DMS79 treated with DMSO at 0.1 percent for 48 hours (cell line): ENCODE results near the gene GLCCI1.
"Not testable (repeated sequence)": the region's sequence is repeated elsewhere in the genome, so short reads cannot be mapped to it uniquely, and the experiment has no call there.

Experiments used
- DNase-seq: peaks from one replicate; lab custom pipeline; 2025; lab: John Stamatoyannopoulos, UW

Gene GLCCI1

GRCh38 chr7:8094164-8095140 lies 125.9 kb downstream of the GLCCI1 start:
- DNase-seq = no peak

- DNase-seq = not testable (repeated sequence)
Measured at GRCh38 chr7:8101292-8101691, 132.7 kb downstream of the GLCCI1 start.

- no peak for DNase-seq
Measured at GRCh38 chr7:8103282-8103681, 134.7 kb downstream of the GLCCI1 start.

DNA sequence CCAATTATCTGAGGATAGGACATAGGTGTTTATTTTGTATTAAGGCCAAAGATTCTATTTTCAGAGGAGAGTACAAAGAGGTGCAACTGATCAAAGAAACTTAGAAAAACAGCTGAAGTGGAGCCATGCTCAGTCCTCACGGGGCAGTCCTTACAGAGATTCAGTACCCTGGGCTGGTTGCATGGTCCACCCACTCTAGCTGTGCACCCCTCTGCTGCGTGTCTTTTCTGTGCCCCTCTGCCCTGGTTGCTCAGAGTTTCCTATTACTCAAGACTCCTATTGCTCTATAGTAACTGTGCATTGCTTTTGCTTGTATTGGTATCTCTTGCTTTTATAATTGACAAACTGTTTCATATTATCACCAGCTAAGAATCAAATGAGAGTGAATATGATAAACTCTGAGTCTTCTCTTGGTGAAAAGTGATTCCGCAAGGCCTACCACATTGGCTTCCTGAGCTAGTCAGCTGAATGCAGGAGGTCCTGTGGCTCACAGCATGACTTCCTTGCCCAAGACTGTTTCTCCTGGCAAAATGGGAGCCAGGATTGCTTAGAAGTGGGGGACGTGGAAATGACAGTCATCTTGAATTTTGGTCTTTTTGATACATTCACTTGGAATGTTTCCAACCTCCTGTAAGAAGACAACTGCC lies 137.0 kb downstream of the GLCCI1 start:
- no peak for DNase-seq

DNA sequence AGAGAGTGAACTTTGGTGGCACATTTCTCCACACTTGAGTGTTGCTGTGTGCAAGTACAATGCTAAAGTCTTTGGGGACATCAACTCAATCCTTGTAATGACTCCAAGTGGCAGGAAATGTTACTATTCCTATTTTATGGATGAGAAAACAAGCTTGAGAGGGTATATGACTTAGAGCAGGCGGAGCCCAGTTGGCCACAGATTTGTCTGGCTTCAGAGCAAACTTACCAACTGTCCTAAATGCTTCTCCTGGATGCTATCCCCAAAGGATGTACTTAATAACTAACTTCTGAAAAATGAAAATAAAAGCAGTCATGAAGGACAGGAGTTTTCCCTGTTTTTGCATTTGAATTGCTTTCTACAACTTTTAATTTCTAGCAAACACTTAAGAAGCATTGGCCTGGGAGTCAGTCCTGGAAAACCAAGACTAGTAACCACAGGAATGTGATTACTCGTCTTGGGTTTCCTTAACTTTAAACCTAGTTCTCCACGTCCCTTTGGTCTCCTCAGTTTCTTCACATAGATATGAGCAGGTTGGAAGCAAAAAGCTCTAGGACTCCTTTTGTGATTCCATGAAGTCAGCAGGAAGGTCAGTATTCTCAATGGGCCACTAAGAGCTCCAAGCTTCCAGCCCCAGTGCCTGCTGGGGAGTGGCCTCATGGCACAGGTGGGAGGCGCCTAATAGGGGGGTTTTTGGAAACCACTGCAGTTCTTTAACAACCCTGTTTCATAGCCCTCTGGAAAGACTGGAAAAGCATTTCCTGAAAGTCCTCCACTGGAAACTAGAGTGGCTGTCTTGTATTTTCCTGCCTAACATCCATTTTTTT lies 140.8 kb downstream of the GLCCI1 start:
- no peak for DNase-seq

- DNase-seq = no peak
Measured at GRCh38 chr7:8111282-8111960, 142.8 kb downstream of the GLCCI1 start.

- no peak for DNase-seq
Measured at GRCh38 chr7:8112685-8113084, 144.1 kb downstream of the GLCCI1 start.

DNA sequence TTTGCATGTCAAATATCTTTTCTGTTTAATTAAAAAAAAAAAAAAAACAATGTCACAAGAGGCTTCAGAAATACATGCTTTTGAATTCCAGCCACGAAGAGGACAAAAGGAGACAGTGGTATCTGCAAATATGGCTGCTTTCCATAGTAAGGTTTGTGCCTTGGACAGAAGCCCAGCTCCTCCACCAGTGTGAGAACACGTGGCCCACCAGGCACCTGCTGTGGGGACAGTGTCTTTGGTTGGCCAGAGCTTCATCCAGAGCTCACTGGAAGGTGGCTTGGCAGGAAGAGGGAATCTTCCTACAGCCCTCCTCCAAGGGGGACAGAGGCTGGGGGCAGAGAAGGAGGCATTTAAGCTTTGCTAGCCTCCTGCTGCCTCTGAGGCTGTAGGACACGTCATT lies 144.6 kb downstream of the GLCCI1 start:
- DNase-seq = no peak

DNA sequence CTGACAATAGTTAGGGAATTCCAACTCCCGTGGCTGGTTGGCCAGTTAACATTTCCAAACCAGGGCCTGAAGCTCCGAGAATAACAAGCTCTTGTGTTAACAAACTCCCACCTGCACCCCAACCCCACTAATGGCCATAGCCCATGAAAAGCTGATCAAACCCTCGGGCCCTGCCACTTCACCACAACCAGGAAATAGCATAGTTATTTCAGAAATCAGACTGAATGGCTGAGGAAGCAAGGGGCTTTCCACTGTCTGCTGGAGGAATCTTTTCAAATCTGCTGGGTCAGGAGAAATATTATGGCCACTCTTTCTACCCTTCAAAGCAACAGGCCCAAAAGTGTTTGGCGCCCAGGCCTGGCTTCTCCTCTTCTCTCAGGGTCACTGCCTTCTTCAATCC lies 145.6 kb downstream of the GLCCI1 start:
- no peak for DNase-seq

- DNase-seq = no peak
Measured at GRCh38 chr7:8115547-8116402, 147.2 kb downstream of the GLCCI1 start.

GRCh38 chr7:8117195-8117594 lies 148.6 kb downstream of the GLCCI1 start:
- DNase-seq = no peak

DNA sequence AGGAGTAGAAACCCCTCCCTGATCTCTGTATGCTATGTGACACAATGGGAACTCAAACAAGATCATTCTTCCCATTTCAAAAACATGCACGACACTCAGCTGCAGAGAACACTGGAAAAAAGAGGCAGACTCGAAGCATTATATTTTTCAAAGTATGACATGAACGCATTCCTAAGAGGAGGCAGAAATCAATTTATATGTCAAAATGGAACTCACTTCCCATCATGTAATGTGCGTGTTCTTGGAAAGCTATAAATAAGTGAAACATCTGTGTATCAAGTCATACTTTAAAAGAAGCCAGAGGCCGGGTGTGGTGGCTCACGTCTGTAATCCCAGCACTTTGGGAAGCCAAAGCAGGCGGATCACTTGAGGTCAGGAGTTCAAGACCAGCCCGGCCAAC lies 150.7 kb downstream of the GLCCI1 start:
- no peak for DNase-seq

DNA sequence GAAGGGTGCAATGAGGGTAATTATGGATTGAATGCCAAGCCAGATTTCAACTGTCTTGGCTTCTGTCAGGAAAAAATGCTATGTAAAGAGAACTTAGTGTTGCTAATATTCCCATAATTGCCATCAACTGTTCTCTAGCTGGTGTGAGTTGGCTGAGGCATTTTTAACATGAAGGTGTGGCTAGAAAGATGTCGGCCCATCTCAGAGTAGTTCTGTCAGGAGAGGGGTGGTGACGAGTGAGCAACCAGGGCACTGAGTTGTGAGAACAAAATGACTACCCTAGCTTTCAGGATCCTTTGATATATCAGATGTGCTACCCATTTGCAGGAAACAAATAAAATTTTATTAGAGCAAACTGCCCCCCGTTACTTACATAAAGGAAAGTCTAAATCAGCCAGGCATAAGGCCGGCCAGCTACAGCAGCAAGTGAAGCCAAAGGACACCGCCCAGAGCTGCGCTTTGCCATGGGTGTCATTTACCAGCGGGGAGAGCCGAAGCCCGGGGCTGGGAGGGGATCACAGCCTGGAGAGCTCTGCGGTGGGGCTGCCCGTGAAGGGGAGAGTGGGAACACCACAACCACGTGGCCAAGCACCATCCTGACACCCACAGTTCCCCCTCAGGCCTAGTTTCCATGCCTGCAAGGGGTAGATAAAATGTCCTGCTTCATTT lies 151.9 kb downstream of the GLCCI1 start:
- no peak for DNase-seq

- no peak for DNase-seq
Measured at GRCh38 chr7:8121243-8121642, 152.6 kb downstream of the GLCCI1 start.

DNA sequence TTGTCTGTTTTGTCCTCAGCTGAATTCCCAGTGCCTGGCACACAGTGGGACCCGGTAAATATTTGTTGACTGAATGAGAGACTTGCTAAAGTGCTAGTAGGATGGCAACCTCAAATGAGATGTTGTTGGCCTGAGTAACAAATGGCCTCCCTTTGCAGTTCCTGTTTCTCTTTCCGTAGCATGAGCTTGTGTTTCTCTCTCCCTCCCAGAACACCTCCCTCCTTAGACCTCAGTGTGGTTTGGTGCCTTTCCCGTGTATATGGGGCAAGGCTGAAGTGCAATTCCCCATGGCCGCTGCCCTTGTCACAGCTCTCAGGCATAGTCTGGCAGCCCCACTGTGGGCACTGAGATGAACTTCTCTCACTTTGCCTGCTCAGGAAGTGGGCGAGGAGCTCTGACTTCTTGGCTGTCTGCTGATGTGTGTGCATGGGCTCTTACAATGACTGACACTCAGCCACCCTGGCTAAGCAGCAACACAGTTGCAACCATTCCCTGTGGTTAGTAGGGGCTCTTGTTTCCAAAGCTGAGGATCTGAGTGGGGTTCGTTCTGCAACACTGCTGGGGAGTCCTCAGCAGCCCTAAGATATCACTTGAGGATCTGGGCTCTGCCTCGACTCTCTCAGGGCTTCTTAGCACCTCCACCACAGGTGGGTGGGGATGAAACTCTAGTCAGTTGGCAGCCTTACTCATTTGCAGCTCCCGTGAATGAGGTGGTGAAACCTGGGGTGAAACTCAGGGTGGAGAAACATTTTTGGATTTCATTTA lies 157.3 kb downstream of the GLCCI1 start:
- no peak for DNase-seq

- no peak for DNase-seq
Measured at GRCh38 chr7:8126601-8127167, 158.1 kb downstream of the GLCCI1 start.

DNA sequence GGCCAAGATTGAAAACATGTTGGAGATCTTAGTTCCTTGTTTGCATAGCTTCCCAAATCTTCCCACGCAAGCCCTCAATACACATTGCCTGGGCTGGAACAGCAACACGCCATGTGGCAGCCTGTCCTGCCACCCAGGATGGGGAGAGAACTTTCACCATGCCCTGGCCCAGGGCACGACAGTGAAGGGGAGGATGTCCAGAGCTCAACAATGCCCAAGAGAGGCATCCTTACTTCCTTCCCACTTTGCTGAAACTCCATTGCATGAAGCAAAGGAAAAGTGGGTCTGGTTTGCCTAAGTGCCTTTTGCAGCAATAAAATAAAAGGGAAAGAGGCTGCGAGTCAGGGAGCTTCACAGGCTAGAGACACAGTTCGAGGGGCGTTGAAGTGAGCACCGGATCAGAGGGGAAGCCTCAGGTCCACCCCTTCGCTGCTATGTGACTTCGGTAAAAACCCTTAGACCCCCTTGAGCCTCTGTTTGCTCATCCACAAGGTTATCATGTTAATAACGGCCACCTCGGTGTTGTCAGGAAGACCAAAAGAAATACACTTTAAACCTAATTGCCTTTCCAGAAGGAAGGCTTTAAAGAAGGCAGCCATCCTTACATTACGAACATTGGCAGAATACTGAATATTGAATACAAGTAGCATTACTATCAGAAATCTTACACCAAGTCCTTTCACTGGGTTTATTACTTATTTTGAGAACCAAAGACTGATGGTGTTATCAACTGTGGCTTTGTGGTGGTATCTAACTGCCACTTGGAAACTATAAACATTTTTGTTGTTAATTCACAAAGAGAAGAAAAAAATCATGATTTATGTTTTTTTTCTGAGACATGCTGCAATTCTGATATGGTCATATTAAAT lies 160.1 kb downstream of the GLCCI1 start:
- no peak for DNase-seq

DNA sequence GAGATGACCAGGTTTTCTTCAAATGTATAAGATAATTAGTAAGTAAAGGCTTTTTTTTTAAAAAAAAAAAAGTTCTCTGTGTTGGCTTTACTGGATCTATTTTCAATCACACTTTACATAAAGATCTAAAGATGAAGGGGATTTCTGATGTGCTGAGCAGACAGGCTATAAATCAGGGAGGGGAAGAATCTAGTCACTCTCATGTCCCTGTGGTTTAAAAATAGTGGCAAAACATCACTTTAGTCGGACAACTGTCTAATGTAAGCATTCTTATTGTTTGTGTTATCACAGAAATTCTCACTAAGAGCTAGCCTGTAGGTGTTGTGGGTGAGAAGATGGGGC lies 160.7 kb downstream of the GLCCI1 start:
- DNase-seq = no peak
